SK-N-SH (cell line): ENCODE results near the gene GPR55.

Experiments
- CHD2 ChIP-seq: fragments of 150-350 bp; IDR thresholded peaks from 2 replicates; pipeline ENCODE4 v1.6.1; 2018; ENCODE audit warnings: low read length; ENCODE audit not compliant: partially characterized antibody
- CTCF ChIP-seq: fragments of 200-600 bp; sonication (generic); IDR thresholded peaks from 2 replicates; pipeline ENCODE4 v1.6.1; 2017; ENCODE audit warnings: antibody characterized with exemption, mild to moderate bottlenecking, moderate library complexity
- EZH2phosphoT487 ChIP-seq: fragments of 200-600 bp; sonication (generic); IDR thresholded peaks from 2 replicates; pipeline ENCODE4 v1.6.1; 2017; ENCODE audit warnings: low read depth, mixed run types, mild to moderate bottlenecking, antibody characterized with exemption, moderate library complexity, borderline replicate concordance
- GABPA ChIP-seq: IDR thresholded peaks from 2 replicates; pipeline ENCODE4 v1.4.0; 2012; ENCODE audit warnings: low read depth, mild to moderate bottlenecking
- PBX3 ChIP-seq: IDR thresholded peaks from 2 replicates; pipeline ENCODE4; 2012
- POLR2AphosphoS5 ChIP-seq: IDR thresholded peaks from 2 replicates; pipeline ENCODE4 v1.6.1; 2012; ENCODE audit warnings: low read depth, low read length
- RCOR1 ChIP-seq: fragments of 150-350 bp; IDR thresholded peaks from 2 replicates; pipeline ENCODE4 v1.6.1; 2017; ENCODE audit warnings: antibody characterized with exemption, low read length
- RFX5 ChIP-seq: IDR thresholded peaks from 2 replicates; pipeline ENCODE4 v1.6.1; 2012; ENCODE audit warnings: mild to moderate bottlenecking, improper control_type of control experiment, low read length
- TAF1 ChIP-seq: IDR thresholded peaks from 2 replicates; pipeline ENCODE4 v1.6.1; 2012; ENCODE audit warnings: low read depth, mild to moderate bottlenecking, low read length, moderate library complexity, borderline replicate concordance
- YY1 ChIP-seq: IDR thresholded peaks from 2 replicates; pipeline ENCODE4 v1.4.0; 2012; ENCODE audit warnings: low read depth, mild to moderate bottlenecking

- TF ChIP-seq GABPA (no peak), RCOR1 (no peak), YY1 (no peak), POLR2AphosphoS5 (no peak), CHD2 (no peak), CTCF (no peak), EZH2phosphoT487 (no peak), PBX3 (no peak), TAF1 (no peak), RFX5 (no peak)
These were observed 19.1 kb upstream of the GPR55 start for GRCh38 chr2:230944123-230944653.
